IPS-18a (cell line): ENCODE results near the gene ATF4.
A peak's percentile ranks its signal among the peaks of the same experiment; 100 is the strongest.

ENCODE experiments used
- H3K27ac ChIP-seq: one replicate; pipeline ENCODE4 v1.5.1; 2013; ENCODE audit warnings: low read length
- H3K27me3 ChIP-seq: one replicate; pipeline ENCODE4 v1.6.1; 2013; ENCODE audit warnings: mild to moderate bottlenecking, low read length; ENCODE audit not compliant: control insufficient read depth, insufficient read depth
- H3K36me3 ChIP-seq: one replicate; pipeline ENCODE4 v1.6.1; 2013; ENCODE audit warnings: low read depth, low read length; ENCODE audit not compliant: control insufficient read depth
- H3K4me1 ChIP-seq: one replicate; pipeline ENCODE4 v1.6.1; 2013; ENCODE audit warnings: low read depth, low read length; ENCODE audit not compliant: control insufficient read depth
- H3K4me3 ChIP-seq: one replicate; pipeline ENCODE4 v1.5.1; 2013; ENCODE audit warnings: low read length
- H3K9ac ChIP-seq: one replicate; pipeline ENCODE4 v1.6.1; 2013; ENCODE audit warnings: mild to moderate bottlenecking, low read length, moderate library complexity
- H3K9me3 ChIP-seq: one replicate; pipeline ENCODE4 v1.6.1; 2013; ENCODE audit warnings: low read depth, low read length; ENCODE audit not compliant: control insufficient read depth

The ATF4 gene

DNA sequence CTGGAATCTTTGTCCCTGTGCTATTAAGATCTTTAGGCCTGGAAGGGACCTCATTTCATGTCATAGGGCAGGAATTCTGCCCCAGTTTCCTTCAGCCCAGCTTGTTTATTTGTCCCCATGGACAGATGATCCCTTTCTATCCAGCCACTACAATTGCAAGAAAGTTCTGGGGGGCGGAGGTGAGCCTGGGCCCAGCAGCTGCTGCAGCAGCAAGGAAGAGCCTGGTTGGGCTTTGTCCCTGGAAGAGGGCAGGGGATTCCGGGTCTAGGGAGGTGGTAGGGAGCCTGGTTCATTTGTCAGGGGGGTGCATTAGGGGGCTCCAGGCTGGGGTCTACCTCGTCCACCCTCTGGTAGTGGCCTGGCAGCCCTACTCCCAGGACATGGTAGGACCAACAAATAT, 33.8 kb downstream of the ATF4 start:
- Histone ChIP-seq H3K4me1 (no peaks in the 10 kb centered on the region), H3K27me3 (peaks cover 52% of the 10 kb centered on the region), H3K4me3 (no peak overlapping the region), H3K9ac (no peak overlapping the region), H3K27ac (no peak overlapping the region), H3K36me3 (no peaks in the 10 kb centered on the region), H3K9me3 (no peaks in the 10 kb centered on the region)

- Histone ChIP-seq H3K4me3 (peak overlapping the region; percentile 29), H3K9ac (no peak overlapping the region), H3K9me3 (no peaks in the 10 kb centered on the region), H3K36me3 (no peaks in the 10 kb centered on the region), H3K4me1 (no peaks in the 10 kb centered on the region), H3K27ac (no peak overlapping the region), H3K27me3 (peaks cover 66% of the 10 kb centered on the region)
Observed at GRCh38 chr22:39556970-39557841, 36.8 kb downstream of the ATF4 start.

DNA sequence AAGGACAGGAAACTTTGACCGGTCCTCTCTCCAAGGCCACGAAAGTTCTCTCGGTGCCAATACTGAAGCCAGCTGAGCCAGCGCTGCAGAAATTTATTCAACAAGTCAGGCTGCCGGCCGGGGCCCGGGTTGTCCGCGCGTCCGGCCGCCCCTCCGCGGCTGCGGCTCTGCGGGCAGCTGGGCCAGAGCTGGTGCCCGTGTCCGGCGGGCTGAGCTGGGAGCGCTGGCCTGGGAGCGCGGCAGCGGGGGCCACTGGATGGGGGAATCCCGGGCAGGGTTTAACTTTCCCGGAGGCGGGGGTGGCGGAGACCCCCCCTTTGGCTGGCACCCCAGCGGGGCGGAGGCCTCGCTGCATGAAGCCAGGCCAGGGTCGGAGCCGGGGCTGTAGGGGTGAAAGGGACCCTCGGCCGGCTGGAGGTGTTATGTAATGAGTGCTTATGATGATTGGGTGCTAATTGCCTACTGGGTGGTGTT, 37.9 kb downstream of the ATF4 start:
- H3K4me3 ChIP-seq: peak overlapping the region; percentile 15
- H3K27me3 ChIP-seq: peaks cover 71% of the 10 kb centered on the region

GRCh38 chr22:39558950-39559349, 38.6 kb downstream of the ATF4 start:
- Histone ChIP-seq H3K9me3 (no peaks in the 10 kb centered on the region), H3K27ac (no peak overlapping the region), H3K4me3 (no peak overlapping the region), H3K27me3 (peaks cover 71% of the 10 kb centered on the region), H3K4me1 (no peaks in the 10 kb centered on the region), H3K9ac (no peak overlapping the region), H3K36me3 (no peaks in the 10 kb centered on the region)

More for the DNA sequence above, 37.9 kb downstream of the ATF4 start:
- no peaks in the 10 kb centered on the region for H3K4me1 ChIP-seq
- no peaks in the 10 kb centered on the region for H3K9me3 ChIP-seq
- H3K9ac ChIP-seq: no peak overlapping the region
- no peaks in the 10 kb centered on the region for H3K36me3 ChIP-seq
- H3K27ac ChIP-seq: no peak overlapping the region

- no peak overlapping the region for H3K27ac ChIP-seq
- no peak overlapping the region for H3K9ac ChIP-seq
- H3K27me3 ChIP-seq: peaks cover 68% of the 10 kb centered on the region
Observed at GRCh38 chr22:39559456-39560105, 39.2 kb downstream of the ATF4 start.

DNA sequence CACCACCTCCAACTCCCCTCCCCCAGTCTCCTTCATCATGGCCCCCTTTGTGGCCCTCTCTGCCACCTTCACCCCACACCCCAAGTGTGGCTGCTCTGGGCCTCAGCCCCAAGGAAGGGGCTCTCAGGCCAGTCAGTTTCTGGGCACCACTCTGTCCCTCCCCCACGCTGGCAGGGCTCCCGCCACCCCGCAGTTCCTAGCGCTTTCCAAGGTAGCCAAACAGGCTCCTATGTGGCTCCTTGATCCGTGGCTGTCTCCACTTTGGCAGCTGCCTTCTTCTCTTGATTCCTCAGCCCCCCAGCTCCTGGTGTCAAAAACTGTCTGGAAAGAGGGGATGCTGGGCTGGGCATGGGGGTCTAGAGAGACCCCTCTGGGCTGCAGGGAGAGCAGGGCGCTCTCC, 39.8 kb downstream of the ATF4 start:
- Histone ChIP-seq H3K9ac (no peak overlapping the region), H3K4me1 (no peaks in the 10 kb centered on the region), H3K27ac (no peak overlapping the region), H3K9me3 (no peaks in the 10 kb centered on the region), H3K36me3 (no peaks in the 10 kb centered on the region), H3K27me3 (peaks cover 63% of the 10 kb centered on the region), H3K4me3 (no peak overlapping the region)

More at GRCh38 chr22:39559456-39560105, 39.2 kb downstream of the ATF4 start:
- no peak overlapping the region for H3K4me3 ChIP-seq
- H3K4me1 ChIP-seq: no peaks in the 10 kb centered on the region
- H3K9me3 ChIP-seq: no peaks in the 10 kb centered on the region
- no peaks in the 10 kb centered on the region for H3K36me3 ChIP-seq

GRCh38 chr22:39562839-39563489, 42.6 kb downstream of the ATF4 start:
- Histone ChIP-seq H3K9me3 (no peaks in the 10 kb centered on the region), H3K9ac (no peak overlapping the region), H3K27me3 (peaks cover 38% of the 10 kb centered on the region), H3K27ac (no peak overlapping the region), H3K4me3 (no peak overlapping the region), H3K36me3 (no peaks in the 10 kb centered on the region), H3K4me1 (no peaks in the 10 kb centered on the region)

- Histone ChIP-seq H3K36me3 (no peaks in the 10 kb centered on the region), H3K4me1 (no peaks in the 10 kb centered on the region), H3K27me3 (peaks cover 29% of the 10 kb centered on the region), H3K27ac (no peak overlapping the region), H3K9ac (no peak overlapping the region), H3K9me3 (no peaks in the 10 kb centered on the region), H3K4me3 (no peak overlapping the region)
Observed at GRCh38 chr22:39563571-39564428, 43.4 kb downstream of the ATF4 start.

DNA sequence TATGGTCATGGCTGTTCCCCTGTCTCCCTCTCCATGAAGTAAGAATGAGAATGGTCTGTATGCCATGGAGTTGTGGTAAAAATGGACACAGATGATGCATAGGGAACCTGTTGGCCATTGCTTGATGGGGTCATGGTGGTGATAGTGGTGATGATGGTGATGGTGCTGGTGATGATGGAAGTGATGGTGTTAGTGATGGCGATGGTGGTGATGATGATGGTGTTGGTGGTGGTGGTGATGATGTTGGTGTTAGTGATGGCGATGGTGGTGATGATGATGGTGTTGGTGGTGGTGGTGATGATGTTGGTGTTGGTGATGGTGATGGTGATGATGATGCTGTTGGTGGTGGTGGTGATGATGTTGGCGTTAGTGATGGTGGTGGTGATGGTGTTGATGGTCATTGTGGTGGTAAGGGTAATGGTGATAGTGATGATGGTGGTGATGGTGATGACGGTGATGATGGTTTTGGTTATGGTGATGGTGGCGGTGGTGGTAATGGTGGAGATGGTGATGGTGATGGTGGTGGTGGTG, 45.1 kb downstream of the ATF4 start:
- Histone ChIP-seq H3K27me3 (peaks cover 13% of the 10 kb centered on the region), H3K27ac (no peak overlapping the region), H3K9me3 (no peaks in the 10 kb centered on the region), H3K36me3 (no peaks in the 10 kb centered on the region), H3K9ac (no peak overlapping the region), H3K4me3 (no peak overlapping the region), H3K4me1 (no peaks in the 10 kb centered on the region)

DNA sequence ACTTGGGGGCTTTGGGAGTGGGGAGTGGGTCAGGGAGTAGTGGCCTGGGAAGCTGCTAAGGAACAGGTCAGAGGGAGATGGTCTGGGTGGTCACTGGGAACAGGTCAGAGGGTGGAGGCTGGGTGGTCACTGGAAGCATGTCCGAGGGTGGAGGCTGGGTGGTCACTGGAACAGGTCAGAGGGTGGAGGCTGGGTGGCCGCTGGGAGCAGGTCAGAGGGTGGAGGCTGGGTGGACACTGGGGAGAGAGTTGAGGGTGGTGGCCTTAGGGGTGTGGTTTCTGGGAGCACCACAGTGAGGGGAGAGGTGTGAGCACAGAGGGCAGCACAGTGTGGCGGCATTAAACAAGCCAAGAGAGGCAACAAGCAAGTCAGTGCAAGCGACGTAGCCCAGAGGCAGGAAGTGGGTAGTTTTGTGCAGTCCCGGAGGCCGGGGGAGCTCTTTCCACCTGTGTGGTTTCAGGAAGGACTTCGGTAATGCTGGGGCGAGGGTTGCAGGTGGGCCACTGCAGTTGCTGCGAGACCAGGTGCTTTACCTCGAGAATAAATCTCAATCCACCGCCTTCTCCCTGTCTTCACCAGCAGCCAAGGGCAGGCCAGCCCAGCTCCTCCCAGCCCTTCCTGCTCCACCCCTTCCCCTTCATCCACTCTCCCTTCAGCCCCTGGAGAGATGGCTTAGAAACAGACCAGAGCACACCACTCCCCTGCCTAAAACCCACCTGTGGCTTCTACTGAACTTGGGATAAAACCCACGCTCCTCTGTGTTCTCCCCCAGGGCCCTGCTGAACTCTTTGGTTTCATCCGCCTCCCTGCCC, 47.0 kb downstream of the ATF4 start:
- Histone ChIP-seq H3K9me3 (no peaks in the 10 kb centered on the region), H3K27ac (no peak overlapping the region), H3K36me3 (no peaks in the 10 kb centered on the region), H3K27me3 (peaks cover 4% of the 10 kb centered on the region), H3K4me3 (no peak overlapping the region), H3K9ac (no peak overlapping the region), H3K4me1 (no peaks in the 10 kb centered on the region)
